Central memory CD8-positive, alpha-beta T cell (primary cell): Measurements from ENCODE around the gene CLMN.
"Not testable (repeated sequence)": the region's sequence is repeated elsewhere in the genome, so short reads cannot be mapped to it uniquely, and the experiment has no call there.

ENCODE experiments used
- ATAC-seq: fragments of 150-1000 bp; cut with Tn5 transposase; replicated peaks from 2 replicates; pipeline ENCODE4 v1.10.0; 2022; ENCODE audit warnings: mild to moderate bottlenecking, moderate FRiP score, moderate number of reproducible peaks; ENCODE audit not compliant: poor library complexity, severe bottlenecking; ENCODE audit errors: extremely low read depth
- DNase-seq, 2 donors: peaks; one replicate each; pipeline ENCODE4 v3.0.0; 2021; ENCODE audit warnings: low spot score in 2 of 2
- H3K27ac Mint-ChIP-seq: one replicate; pipeline ENCODE4 v1.8.0; 2022; ENCODE audit warnings: low read depth, mild to moderate bottlenecking, moderate library complexity, mixed read lengths
- H3K27me3 Mint-ChIP-seq: one replicate; pipeline ENCODE4 v1.8.0; 2022; ENCODE audit warnings: mixed read lengths
- H3K36me3 Mint-ChIP-seq: one replicate; pipeline ENCODE4 v1.8.0; 2022; ENCODE audit warnings: mild to moderate bottlenecking, moderate library complexity, mixed read lengths; ENCODE audit not compliant: insufficient read depth
- H3K4me1 Mint-ChIP-seq: one replicate; pipeline ENCODE4 v1.8.0; 2022; ENCODE audit warnings: mixed read lengths
- H3K4me3 Mint-ChIP-seq: one replicate; pipeline ENCODE4 v1.8.0; 2022; ENCODE audit warnings: mild to moderate bottlenecking, moderate library complexity, mixed read lengths
- H3K9me3 Mint-ChIP-seq: one replicate; pipeline ENCODE4 v1.8.0; 2022; ENCODE audit warnings: mixed read lengths

Gene CLMN

GRCh38 chr14:95292660-95293425 is 26.9 kb downstream of the CLMN start:
- no peak overlapping the region for H3K27ac Mint-ChIP-seq
- H3K9me3 Mint-ChIP-seq = no peaks in the 10 kb centered on the region
- H3K36me3 Mint-ChIP-seq = peaks cover 2% of the 10 kb centered on the region
- H3K27me3 Mint-ChIP-seq = peaks cover 58% of the 10 kb centered on the region
- DNase-seq (no peak), ATAC-seq (no peak)
- no peak overlapping the region for H3K4me3 Mint-ChIP-seq
- H3K4me1 Mint-ChIP-seq = no peaks in the 10 kb centered on the region

GRCh38 chr14:95291859-95292542 is 27.7 kb downstream of the CLMN start:
- H3K27ac Mint-ChIP-seq = no peak overlapping the region

GRCh38 chr14:95290871-95291431 is 28.8 kb downstream of the CLMN start:
- peaks cover 2% of the 10 kb centered on the region for H3K36me3 Mint-ChIP-seq
- H3K9me3 Mint-ChIP-seq = no peaks in the 10 kb centered on the region
- H3K4me1 Mint-ChIP-seq = no peaks in the 10 kb centered on the region
- peaks cover 66% of the 10 kb centered on the region for H3K27me3 Mint-ChIP-seq
- no peak overlapping the region for H3K27ac Mint-ChIP-seq
- H3K4me3 Mint-ChIP-seq = no peak overlapping the region
- DNase-seq = no peak
- no peak for ATAC-seq

More at GRCh38 chr14:95291859-95292542, 27.7 kb downstream of the CLMN start:
- Mint-ChIP-seq H3K4me3 (no peak overlapping the region), H3K9me3 (no peaks in the 10 kb centered on the region), H3K36me3 (peaks cover 2% of the 10 kb centered on the region), H3K27me3 (peaks cover 66% of the 10 kb centered on the region), H3K4me1 (no peaks in the 10 kb centered on the region)
- ATAC-seq (no peak), DNase-seq (no peak)

GRCh38 chr14:95290021-95290420 is 29.7 kb downstream of the CLMN start:
- Mint-ChIP-seq H3K27me3 (peaks cover 57% of the 10 kb centered on the region), H3K36me3 (peaks cover 2% of the 10 kb centered on the region), H3K4me3 (no peak overlapping the region), H3K4me1 (no peaks in the 10 kb centered on the region), H3K27ac (no peak overlapping the region), H3K9me3 (no peaks in the 10 kb centered on the region)
- DNase-seq (no peak), ATAC-seq (no peak)

GRCh38 chr14:95289323-95290010 is 30.2 kb downstream of the CLMN start:
- H3K4me3 Mint-ChIP-seq = no peak overlapping the region
- peaks cover 2% of the 10 kb centered on the region for H3K36me3 Mint-ChIP-seq
- H3K4me1 Mint-ChIP-seq = no peaks in the 10 kb centered on the region
- ATAC-seq (no peak), DNase-seq (no peak)
- no peaks in the 10 kb centered on the region for H3K9me3 Mint-ChIP-seq
- peaks cover 51% of the 10 kb centered on the region for H3K27me3 Mint-ChIP-seq
- no peak overlapping the region for H3K27ac Mint-ChIP-seq

- Mint-ChIP-seq H3K4me1 (no peaks in the 10 kb centered on the region), H3K9me3 (no peaks in the 10 kb centered on the region), H3K4me3 (no peak overlapping the region), H3K36me3 (peaks cover 2% of the 10 kb centered on the region), H3K27me3 (peaks cover 44% of the 10 kb centered on the region), H3K27ac (no peak overlapping the region)
- ATAC-seq (no peak), DNase-seq (no peak)
These were observed 30.9 kb downstream of the CLMN start for GRCh38 chr14:95288672-95289322.

- Mint-ChIP-seq H3K9me3 (no peaks in the 10 kb centered on the region), H3K36me3 (peaks cover 2% of the 10 kb centered on the region), H3K27me3 (peaks cover 41% of the 10 kb centered on the region), H3K27ac (no peak overlapping the region), H3K4me1 (no peaks in the 10 kb centered on the region), H3K4me3 (no peak overlapping the region)
- ATAC-seq = no peak
- DNase-seq = no peak
These were observed 32.4 kb downstream of the CLMN start for GRCh38 chr14:95287176-95287754.

GRCh38 chr14:95286645-95287044 is 33.1 kb downstream of the CLMN start:
- Mint-ChIP-seq H3K27me3 (peaks cover 41% of the 10 kb centered on the region), H3K36me3 (no peaks in the 10 kb centered on the region), H3K27ac (no peak overlapping the region), H3K9me3 (no peaks in the 10 kb centered on the region), H3K4me3 (no peak overlapping the region), H3K4me1 (no peaks in the 10 kb centered on the region)
- ATAC-seq (no peak), DNase-seq (no peak)

GRCh38 chr14:95285566-95285965 is 34.1 kb downstream of the CLMN start:
- H3K27me3 Mint-ChIP-seq = peaks cover 39% of the 10 kb centered on the region
- DNase-seq (no peak), ATAC-seq (no peak)
- H3K9me3 Mint-ChIP-seq = no peaks in the 10 kb centered on the region
- H3K4me1 Mint-ChIP-seq = no peaks in the 10 kb centered on the region
- no peak overlapping the region for H3K4me3 Mint-ChIP-seq
- no peaks in the 10 kb centered on the region for H3K36me3 Mint-ChIP-seq
- no peak overlapping the region for H3K27ac Mint-ChIP-seq

- not testable (repeated sequence) for H3K36me3 Mint-ChIP-seq, H3K4me1 Mint-ChIP-seq, H3K9me3 Mint-ChIP-seq, H3K27ac Mint-ChIP-seq, H3K4me3 Mint-ChIP-seq, ATAC-seq, DNase-seq
- peaks cover 28% of the 10 kb centered on the region for H3K27me3 Mint-ChIP-seq
These were observed 35.9 kb downstream of the CLMN start for GRCh38 chr14:95283802-95284201.

GRCh38 chr14:95282986-95283380 is 36.7 kb downstream of the CLMN start:
- ATAC-seq, H3K27ac Mint-ChIP-seq, H3K4me1 Mint-ChIP-seq, H3K36me3 Mint-ChIP-seq, DNase-seq, H3K9me3 Mint-ChIP-seq, H3K4me3 Mint-ChIP-seq: not testable (repeated sequence)
- H3K27me3 Mint-ChIP-seq = peaks cover 20% of the 10 kb centered on the region
